ENCODE measurements around the gene PRR20C.
"Not testable (repeated sequence)": the region's sequence is repeated elsewhere in the genome, so short reads cannot be mapped to it uniquely, and the experiment has no call there.

Gene PRR20C

GRCh38 chr13:57153761-57154160, at the start of gene PRR20C:
Gene PRR20C, plus strand, starts transcription at chr13:57154061. Its CDS starts 387 bp downstream, at chr13:57154448.
- DNase-seq (ENCODE audit: low read depth); in situ Hi-C loops (cut with HindIII; ENCODE audit: low sequenced_read_pairs); H3K4me3 ChIP-seq (ENCODE audit: low read depth, low read length): not testable (repeated sequence)

DNA sequence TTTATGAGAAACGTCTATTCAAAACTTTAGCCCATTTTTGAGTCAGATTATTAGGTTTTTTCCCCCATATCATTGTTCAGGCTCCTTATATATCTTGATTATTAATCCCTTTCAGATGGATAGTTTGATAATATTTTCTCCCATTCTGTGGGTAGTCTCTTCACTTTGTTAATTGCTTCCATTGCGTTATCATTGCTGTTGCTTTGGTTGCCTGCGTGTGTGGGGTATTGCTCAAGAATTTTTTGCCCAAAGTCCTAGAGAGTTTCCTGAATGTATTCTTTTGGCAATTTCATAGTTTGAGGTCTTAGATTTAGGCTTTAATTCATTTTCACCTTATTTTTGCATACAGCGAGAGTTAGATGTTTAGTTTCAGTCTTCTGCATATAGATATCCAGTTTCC, 38.9 kb upstream of the PRR20C start:
- H3K4me3 ChIP-seq (ENCODE audit: low read depth, low read length) = no peak overlapping the region
- no peak for DNase-seq (ENCODE audit: low read depth)
- in situ Hi-C loops (cut with HindIII; ENCODE audit: low sequenced_read_pairs) = no loop called here
- TF ChIP-seq CTCF (IDR thresholded peaks at IDR 0.05; ENCODE audit: low read depth, low read length, missing control alignments) = no peak

DNA sequence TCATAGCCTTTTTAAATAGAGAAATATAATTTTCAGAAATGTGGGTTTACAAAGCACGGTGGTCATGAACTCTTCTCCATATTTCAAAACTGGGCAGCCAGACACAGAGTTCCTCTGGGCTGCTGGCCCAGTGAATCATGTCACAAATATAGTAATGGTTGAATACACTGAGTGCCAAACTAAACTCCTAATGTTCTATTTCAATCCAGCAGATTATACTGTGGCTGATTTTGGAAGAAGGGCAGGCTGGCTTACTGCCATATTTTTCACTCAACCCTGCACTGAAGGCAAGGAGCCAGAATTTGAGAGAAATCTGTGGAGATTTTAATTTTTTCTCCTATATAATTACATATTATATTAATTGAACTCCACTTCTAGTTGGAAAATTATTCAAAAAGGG, 30.2 kb upstream of the PRR20C start:
- peak; percentile 50 for DNase-seq (ENCODE audit: low read depth)
- in situ Hi-C loops (cut with HindIII; ENCODE audit: low sequenced_read_pairs) = no loop called here
- no peak overlapping the region for H3K4me3 ChIP-seq (ENCODE audit: low read depth, low read length)
- no peak for TF ChIP-seq CTCF (IDR thresholded peaks at IDR 0.05; ENCODE audit: low read depth, low read length, missing control alignments)

DNA sequence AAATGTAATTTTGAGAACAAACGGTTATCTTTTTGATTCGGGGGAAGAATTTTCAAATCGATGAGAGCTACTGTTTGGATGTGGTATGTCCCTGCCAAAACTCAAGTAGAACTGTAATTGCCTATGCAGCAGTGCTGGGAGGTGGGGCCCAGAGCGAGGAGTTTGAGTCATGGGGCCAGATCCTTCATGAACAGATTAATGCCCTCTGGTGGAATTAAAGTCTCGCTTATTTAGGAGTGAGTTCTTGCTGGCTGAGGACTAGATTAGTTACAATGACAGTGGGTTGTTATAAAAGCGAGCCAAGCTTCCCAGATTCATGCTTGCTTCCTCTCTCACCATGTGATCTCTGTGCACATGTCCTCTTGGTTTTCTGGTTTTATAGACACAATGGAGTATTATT, 25.0 kb upstream of the PRR20C start:
- in situ Hi-C loops (cut with HindIII; ENCODE audit: low sequenced_read_pairs) = no loop called here
- no peak overlapping the region for H3K4me3 ChIP-seq (ENCODE audit: low read depth, low read length)
- no peak for TF ChIP-seq CTCF (IDR thresholded peaks at IDR 0.05; ENCODE audit: low read depth, low read length, missing control alignments)
- no peak for DNase-seq (ENCODE audit: low read depth)

- no peak overlapping the region for H3K4me3 ChIP-seq (ENCODE audit: low read depth, low read length)
- in situ Hi-C loops (cut with HindIII; ENCODE audit: low sequenced_read_pairs) = no loop called here
- no peak for TF ChIP-seq CTCF (IDR thresholded peaks at IDR 0.05; ENCODE audit: low read depth, low read length, missing control alignments)
- no peak for DNase-seq (ENCODE audit: low read depth)
Measured at GRCh38 chr13:57136093-57136492, 17.8 kb upstream of the PRR20C start.

DNA sequence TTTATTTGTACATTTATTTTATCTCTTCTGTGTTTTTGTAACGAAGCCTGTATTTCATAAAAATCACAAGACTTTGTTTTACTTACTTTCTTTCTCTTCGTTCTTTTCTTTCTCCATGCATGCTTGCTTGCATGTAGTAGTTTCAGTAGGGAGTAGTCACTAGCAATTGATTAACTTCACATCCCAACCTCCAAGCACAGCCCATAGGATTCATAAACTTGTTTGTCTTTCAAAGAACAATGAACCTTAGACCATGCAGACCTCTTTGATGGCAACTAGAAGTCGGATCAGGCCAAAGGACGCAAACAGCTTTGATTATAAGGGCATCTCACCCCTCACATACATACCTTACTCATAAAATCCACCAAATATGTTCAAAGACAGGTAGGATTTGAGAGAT, 16.3 kb upstream of the PRR20C start:
- DNase-seq (ENCODE audit: low read depth) = no peak
- TF ChIP-seq CTCF (IDR thresholded peaks at IDR 0.05; ENCODE audit: low read depth, low read length, missing control alignments) = no peak
- no peak overlapping the region for H3K4me3 ChIP-seq (ENCODE audit: low read depth, low read length)
- in situ Hi-C loops (cut with HindIII; ENCODE audit: low sequenced_read_pairs) = no loop called here

- DNase-seq (ENCODE audit: low read depth) = no peak
- TF ChIP-seq CTCF (IDR thresholded peaks at IDR 0.05; ENCODE audit: low read depth, low read length, missing control alignments) = no peak
- in situ Hi-C loops (cut with HindIII; ENCODE audit: low sequenced_read_pairs) = no loop called here
- H3K4me3 ChIP-seq (ENCODE audit: low read depth, low read length) = no peak overlapping the region
Measured at GRCh38 chr13:57138988-57139387, 14.9 kb upstream of the PRR20C start.

- in situ Hi-C loops (cut with HindIII; ENCODE audit: low sequenced_read_pairs); DNase-seq (ENCODE audit: low read depth); H3K4me3 ChIP-seq (ENCODE audit: low read depth, low read length): not testable (repeated sequence)
Measured at GRCh38 chr13:57139781-57140180, 14.1 kb upstream of the PRR20C start.

DNA sequence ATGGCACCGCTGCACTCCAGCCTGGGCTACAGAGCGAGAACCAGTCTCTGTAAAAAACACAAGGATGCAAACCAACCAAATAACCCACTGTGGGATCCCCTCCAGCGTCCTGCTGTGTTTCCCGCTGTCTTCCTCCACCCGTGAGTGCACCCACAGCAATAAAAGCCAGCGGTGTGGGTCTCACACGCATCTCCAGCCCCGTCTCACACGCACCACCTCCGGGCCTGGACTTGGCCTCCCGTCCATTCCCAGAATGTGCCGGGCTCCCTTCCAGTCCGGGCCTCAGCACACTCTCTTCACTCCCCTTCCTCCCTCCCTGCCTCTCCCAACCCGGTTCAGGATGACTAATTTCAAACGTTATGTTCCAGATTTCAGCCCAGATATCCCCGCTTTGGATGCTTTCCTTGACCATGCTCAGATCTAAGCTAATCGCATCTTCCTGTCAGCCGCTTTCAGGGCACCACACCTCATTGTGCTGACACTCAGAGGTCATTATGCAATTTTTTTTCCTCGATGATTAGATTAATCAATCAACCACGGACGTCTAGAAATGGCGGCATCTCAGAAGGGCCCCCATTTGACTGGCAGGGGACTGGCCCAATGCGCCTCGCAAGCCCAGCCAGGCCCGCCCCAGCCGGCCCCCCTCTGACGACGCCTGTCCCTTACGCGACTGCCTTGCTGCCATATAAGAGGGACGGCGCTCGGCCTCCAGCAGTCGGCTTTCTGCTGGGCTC, 13.5 kb upstream of the PRR20C start, which contains the start of gene PRR20A:
Gene PRR20A (plus strand): TSS at position 684 of the 734 bp plus-strand sequence. CDS start 387 bp downstream, outside the sequence.
- H3K4me3 ChIP-seq (ENCODE audit: low read depth, low read length); in situ Hi-C loops (cut with HindIII; ENCODE audit: low sequenced_read_pairs); DNase-seq (ENCODE audit: low read depth): not testable (repeated sequence)

GRCh38 chr13:57147188-57147587, 6.7 kb upstream of the PRR20C start, which contains the start of gene PRR20B:
Gene PRR20B, plus strand, starts transcription at chr13:57147488. Its CDS starts 387 bp downstream, at chr13:57147875.
- DNase-seq (ENCODE audit: low read depth); H3K4me3 ChIP-seq (ENCODE audit: low read depth, low read length); in situ Hi-C loops (cut with HindIII; ENCODE audit: low sequenced_read_pairs): not testable (repeated sequence)

Data from astrocyte of the cerebellum (primary cell).